D721Med (cell line): ENCODE data around the gene CCN6.
"Not testable (repeated sequence)": the region's sequence is repeated elsewhere in the genome, so short reads cannot be mapped to it uniquely, and the experiment has no call there.

Source experiments
- DNase-seq: peaks from one replicate; pipeline ENCODE4 v3.0.0; 2011; ENCODE audit warnings: low spot score; ENCODE audit not compliant: insufficient read length
- FAIRE-seq: peaks from 2 replicates; lab custom pipeline; 2011; peaks lifted over from hg19 to GRCh38; lab: Jason Lieb, UNC
- CTCF ChIP-seq: IDR thresholded peaks from 2 replicates; pipeline ENCODE4 v1.5.1; 2012; ENCODE audit warnings: mild to moderate bottlenecking, control low read depth; ENCODE audit not compliant: insufficient read depth; ENCODE audit errors: missing control alignments

CCN6 gene

GRCh38 chr6:112041535-112041934 lies 12.4 kb upstream of the CCN6 start:
- FAIRE-seq = no peak
- TF ChIP-seq CTCF = no peak
- no peak for DNase-seq

- FAIRE-seq (peak; percentile 63), DNase-seq (peak; percentile 52)
- peak; percentile 98 for TF ChIP-seq CTCF
Measured at GRCh38 chr6:112043032-112044007, 10.6 kb upstream of the CCN6 start.

- FAIRE-seq (no peak), DNase-seq (no peak)
- TF ChIP-seq CTCF = no peak
Measured at GRCh38 chr6:112044196-112044595, 9.7 kb upstream of the CCN6 start.

- FAIRE-seq = no peak
- TF ChIP-seq CTCF = no peak
- no peak for DNase-seq
Measured at GRCh38 chr6:112044856-112045255, 9.0 kb upstream of the CCN6 start.

- DNase-seq, FAIRE-seq: not testable (repeated sequence)
Measured at GRCh38 chr6:112047523-112047922, 6.4 kb upstream of the CCN6 start.

GRCh38 chr6:112049026-112049799 lies 4.7 kb upstream of the CCN6 start:
- DNase-seq (no peak), FAIRE-seq (no peak)

More at GRCh38 chr6:112049026-112049799, 4.7 kb upstream of the CCN6 start:
- TF ChIP-seq CTCF = no peak
